GM12874 (cell line): Measurements from ENCODE around the gene DOP1B.

Experiments used
- CTCF ChIP-seq: IDR thresholded peaks from 2 replicates; pipeline ENCODE4 v1.5.1; 2011; ENCODE audit warnings: low read depth, mild to moderate bottlenecking, control low read depth, low read length, moderate library complexity; ENCODE audit not compliant: insufficient read depth

The DOP1B gene

GRCh38 chr21:36171741-36172331, 15.2 kb downstream of the DOP1B start:
- TF ChIP-seq CTCF = no peak

DNA sequence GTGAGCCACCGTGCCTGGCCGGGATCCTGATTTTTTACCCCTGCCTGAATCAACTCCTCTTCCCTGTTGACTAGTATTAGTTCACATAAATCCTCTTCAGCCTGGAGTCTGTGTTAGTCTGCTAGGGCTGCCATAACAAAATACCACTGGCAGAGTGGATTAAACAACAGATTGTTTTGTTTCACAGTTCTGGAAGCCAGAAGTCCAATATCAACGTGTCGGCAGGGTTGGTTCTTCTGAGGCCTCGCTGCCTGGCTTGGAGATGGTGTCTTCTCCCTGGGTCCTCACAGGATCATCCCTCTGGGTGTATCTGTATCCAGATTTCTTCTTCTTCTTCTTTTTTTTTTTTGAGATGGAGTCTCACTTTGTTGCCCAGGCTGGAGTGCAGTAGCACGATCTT, 18.2 kb downstream of the DOP1B start:
- no peak for TF ChIP-seq CTCF

- TF ChIP-seq CTCF = no peak
Measured at GRCh38 chr21:36175771-36176565, 19.3 kb downstream of the DOP1B start.

- TF ChIP-seq CTCF = no peak
Measured at GRCh38 chr21:36178349-36178748, 21.7 kb downstream of the DOP1B start.

- no peak for TF ChIP-seq CTCF
Measured at GRCh38 chr21:36179145-36179544, 22.5 kb downstream of the DOP1B start.

- TF ChIP-seq CTCF = no peak
Measured at GRCh38 chr21:36180963-36181362, 24.3 kb downstream of the DOP1B start.

GRCh38 chr21:36183144-36183795, 26.6 kb downstream of the DOP1B start:
- no peak for TF ChIP-seq CTCF
